H9 (cell line): ENCODE data around the gene CYP24A1. TPM values are rescaled to one million over a fixed set of nuclear protein-coding genes. Genes with fewer than 3 reads are reported as not detected.

ENCODE experiments used
- DNase-seq: peaks from one replicate; pipeline ENCODE4 v3.0.0-alpha.2; 2017
- H2AFZ ChIP-seq: one replicate; pipeline ENCODE4 v1.6.1; 2013; ENCODE audit warnings: mild to moderate bottlenecking, low read length, control low read depth, moderate library complexity
- H2AK5ac ChIP-seq: 2 replicates; pipeline ENCODE4 v1.6.1; 2013; ENCODE audit warnings: low read length, control low read depth, mixed read lengths; ENCODE audit not compliant: insufficient read length
- H2BK120ac ChIP-seq: one replicate; pipeline ENCODE4 v1.6.1; 2013; ENCODE audit warnings: low read depth, mild to moderate bottlenecking, low read length, control low read depth, inconsistent platforms; ENCODE audit not compliant: poor library complexity, severe bottlenecking
- H2BK12ac ChIP-seq: 2 replicates; pipeline ENCODE4 v1.6.1; 2013; ENCODE audit warnings: low read length, control low read depth, mixed read lengths, low read depth; ENCODE audit not compliant: insufficient read length
- H2BK15ac ChIP-seq: 2 replicates; pipeline ENCODE4 v1.6.1; 2013; ENCODE audit warnings: low read depth, low read length, control low read depth
- H2BK20ac ChIP-seq: one replicate; pipeline ENCODE4 v1.6.1; 2013; ENCODE audit warnings: low read depth, mild to moderate bottlenecking, low read length, control low read depth, inconsistent platforms; ENCODE audit not compliant: poor library complexity, severe bottlenecking
- H2BK5ac ChIP-seq: 2 replicates; pipeline ENCODE4 v1.6.1; 2013; ENCODE audit warnings: low read length, control low read depth, mixed read lengths; ENCODE audit not compliant: insufficient read length
- H3K14ac ChIP-seq: 2 replicates; pipeline ENCODE4 v1.6.1; 2013; ENCODE audit warnings: low read length, control low read depth; ENCODE audit not compliant: insufficient read depth
- H3K18ac ChIP-seq: 2 replicates; pipeline ENCODE4 v1.6.1; 2013; ENCODE audit warnings: low read depth, mild to moderate bottlenecking, mixed read lengths, low read length, control low read depth; ENCODE audit not compliant: insufficient read length
- H3K23ac ChIP-seq: 2 replicates; pipeline ENCODE4 v1.6.1; 2013; ENCODE audit warnings: low read length, control low read depth, mixed read lengths, low read depth; ENCODE audit not compliant: insufficient read length
- H3K23me2 ChIP-seq: 2 replicates; pipeline ENCODE4 v1.6.1; 2013; ENCODE audit warnings: low read depth, mild to moderate bottlenecking, mixed read lengths, low read length, control low read depth; ENCODE audit not compliant: insufficient read length, poor library complexity, severe bottlenecking
- H3K27ac ChIP-seq: 2 replicates; pipeline ENCODE4 v1.5.1; 2013; ENCODE audit warnings: low read length, control low read depth, mixed read lengths, low read depth; ENCODE audit not compliant: insufficient read length
- H3K27me3 ChIP-seq: 2 replicates; pipeline ENCODE4 v1.6.1; 2013; ENCODE audit warnings: low read length, control low read depth, inconsistent platforms; ENCODE audit not compliant: insufficient read depth
- H3K4ac ChIP-seq: 2 replicates; pipeline ENCODE4 v1.6.1; 2013; ENCODE audit warnings: low read depth, mild to moderate bottlenecking, control low read depth, inconsistent platforms, low read length, moderate library complexity
- H3K4me1 ChIP-seq: 2 replicates; pipeline ENCODE4 v1.6.1; 2013; ENCODE audit warnings: low read length, control low read depth, inconsistent platforms; ENCODE audit not compliant: insufficient read depth
- H3K4me2 ChIP-seq: 2 replicates; pipeline ENCODE4 v1.6.1; 2013; ENCODE audit warnings: low read length, control low read depth, mixed read lengths; ENCODE audit not compliant: insufficient read length, insufficient read depth
- H3K56ac ChIP-seq: 2 replicates; pipeline ENCODE4 v1.6.1; 2013; ENCODE audit warnings: low read depth, mild to moderate bottlenecking, mixed read lengths, low read length, control low read depth; ENCODE audit not compliant: insufficient read length
- H3K79me1 ChIP-seq: 2 replicates; pipeline ENCODE4 v1.6.1; 2013; ENCODE audit warnings: low read depth, mild to moderate bottlenecking, moderate library complexity, low read length, control low read depth, inconsistent platforms; ENCODE audit not compliant: insufficient read depth, poor library complexity, severe bottlenecking
- H3K79me2 ChIP-seq: 2 replicates; pipeline ENCODE4 v1.6.1; 2013; ENCODE audit warnings: low read length, control low read depth, inconsistent platforms; ENCODE audit not compliant: insufficient read depth
- H3K9ac ChIP-seq: 2 replicates; pipeline ENCODE4 v1.6.1; 2013; ENCODE audit warnings: low read length, control low read depth, mixed read lengths; ENCODE audit not compliant: insufficient read length; ENCODE audit errors: extremely low read depth
- H3K9me3 ChIP-seq: one replicate; pipeline ENCODE4 v1.6.1; 2013; ENCODE audit warnings: low read depth, low read length, inconsistent platforms; ENCODE audit not compliant: control insufficient read depth
- H3T11ph ChIP-seq: one replicate; pipeline ENCODE4 v1.6.1; 2013; ENCODE audit warnings: mild to moderate bottlenecking, low read length, control low read depth, inconsistent platforms
- H4K20me1 ChIP-seq: one replicate; pipeline ENCODE4 v1.6.1; 2013; ENCODE audit not compliant: control insufficient read depth, insufficient read length, insufficient read depth
- H4K5ac ChIP-seq: 2 replicates; pipeline ENCODE4 v1.6.1; 2013; ENCODE audit warnings: low read depth, mild to moderate bottlenecking, mixed read lengths, low read length, control low read depth; ENCODE audit not compliant: insufficient read length
- H4K8ac ChIP-seq: replicated peaks from 2 replicates; pipeline ENCODE4 v1.6.1; 2013; ENCODE audit warnings: low read length, control low read depth, mixed read lengths, low read depth; ENCODE audit not compliant: insufficient read length
- H4K91ac ChIP-seq: 2 replicates; pipeline ENCODE4 v1.6.1; 2013; ENCODE audit warnings: low read depth, mild to moderate bottlenecking, moderate library complexity, mixed read lengths, low read length, control low read depth; ENCODE audit not compliant: insufficient read length
- H3K27ac Mint-ChIP-seq, 3 experiments: 2 replicates in 2 of 3; 3 replicates in 1 of 3; pipeline ENCODE4 v1.8.0; 2020 to 2021; ENCODE audit warnings: mixed read lengths in 3 of 3, mild to moderate bottlenecking in 1 of 3, moderate library complexity in 1 of 3
- H3K27me3 Mint-ChIP-seq: 2 replicates; pipeline ENCODE4 v1.8.0; 2021; ENCODE audit warnings: low read depth, mild to moderate bottlenecking, moderate library complexity, mixed read lengths
- H3K36me3 Mint-ChIP-seq, 3 experiments: 2 replicates in 2 of 3; 3 replicates in 1 of 3; pipeline ENCODE4 v1.8.0; 2020 to 2021; ENCODE audit warnings: low read depth in 3 of 3, mixed read lengths in 3 of 3; ENCODE audit not compliant: insufficient read depth in 1 of 3
- H3K4me1 Mint-ChIP-seq, 2 experiments: 2 replicates each; pipeline ENCODE4 v1.8.0; 2020; ENCODE audit warnings: mixed read lengths in 2 of 2
- H3K4me3 Mint-ChIP-seq, 2 experiments: 2 replicates in 1 of 2; 3 replicates in 1 of 2; pipeline ENCODE4 v1.8.0; 2020 to 2021; ENCODE audit warnings: mild to moderate bottlenecking in 2 of 2, mixed read lengths in 2 of 2, moderate library complexity in 1 of 2
- H3K9me3 Mint-ChIP-seq, 2 experiments: 2 replicates in 1 of 2; 3 replicates in 1 of 2; pipeline ENCODE4 v1.8.0; 2020; ENCODE audit warnings: mild to moderate bottlenecking in 2 of 2, mixed read lengths in 2 of 2, moderate library complexity in 1 of 2
- WGBS: extraction: QIAGEN DNeasy Blood & Tissue Kit; methylation state at CpG from one replicate; pipeline ENCODE4 v1.1.7; 2013; ENCODE audit warnings: missing lambda C conversion rate, low lambda C conversion rate, mixed read lengths; ENCODE audit not compliant: insufficient read length; ENCODE audit errors: extremely low coverage; 5-methylcytosine and 5-hydroxymethylcytosine counted together
- total RNA-seq: library from RNA; stranded (reverse); gene quantifications from 2 replicates; pipeline ENCODE4 v1.2.1, GENCODE V29; 2021
- TF ChIP-seq, protein P1 (sequence below): fragments of 200-600 bp; sonication (generic); conservative IDR thresholded peaks from 3 replicates; pipeline ENCODE4 v1.8.0; 2021; ENCODE audit warnings: antibody characterized with exemption, mild to moderate bottlenecking

CYP24A1 gene
- total RNA-seq, 1 experiment from 2014 or later = not detected

DNA sequence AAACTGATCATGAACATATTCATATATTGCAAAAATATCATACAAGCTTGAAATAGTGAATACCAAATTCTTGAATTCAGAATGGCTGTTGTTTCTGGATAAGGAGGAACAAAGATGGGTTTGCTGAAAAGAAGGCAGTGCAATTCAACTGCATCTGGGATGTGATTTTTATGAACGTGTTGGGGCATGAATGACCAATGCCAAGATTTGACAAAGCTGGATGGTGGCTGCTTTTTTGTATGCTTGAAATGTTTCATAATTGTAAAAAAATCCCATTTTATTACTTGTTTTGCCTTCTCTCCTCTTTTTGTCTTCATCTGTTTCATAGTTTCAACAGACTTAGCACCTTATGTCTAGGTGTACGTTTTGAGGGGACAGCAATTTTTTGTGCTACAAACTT lies 66.6 kb downstream of the CYP24A1 start:
- Histone ChIP-seq H2BK15ac (no peak overlapping the region), H4K20me1 (no peaks in the 10 kb centered on the region), H4K5ac (no peak overlapping the region), H3K4ac (no peak overlapping the region), H2AK5ac (no peak overlapping the region), H3K23me2 (no peaks in the 10 kb centered on the region), H3K79me2 (no peaks in the 10 kb centered on the region), H3K27me3 (no peaks in the 10 kb centered on the region), H3K23ac (no peak overlapping the region), H3K4me1 (no peaks in the 10 kb centered on the region; the same call in 1 of the 2 replicates), H3K9me3 (no peaks in the 10 kb centered on the region), H3K4me2 (no peak overlapping the region), H4K91ac (no peak overlapping the region), H4K8ac (no peak overlapping the region), H2AFZ (no peak overlapping the region), H2BK20ac (no peak overlapping the region), H2BK5ac (no peak overlapping the region), H2BK120ac (no peak overlapping the region), H3K18ac (no peak overlapping the region), H3K9ac (no peak overlapping the region), H3K56ac (no peak overlapping the region), H3K79me1 (no peaks in the 10 kb centered on the region), H3T11ph (no peak overlapping the region), H2BK12ac (no peak overlapping the region), H3K14ac (no peak overlapping the region), H3K27ac (no peak overlapping the region)
- Mint-ChIP-seq H3K4me3 (no peak overlapping the region), H3K36me3 (no peaks in the 10 kb centered on the region), H3K27me3 (no peaks in the 10 kb centered on the region; the same call in 1 of the 2 replicates), H3K27ac (no peak overlapping the region), H3K4me1 (peaks cover 3 to 5% of the 10 kb centered on the region in 2 experiments; a peak in 2 of 4 replicates), H3K9me3 (no peaks in the 10 kb centered on the region)
- no peak for DNase-seq
- TF ChIP-seq, protein P1, sequence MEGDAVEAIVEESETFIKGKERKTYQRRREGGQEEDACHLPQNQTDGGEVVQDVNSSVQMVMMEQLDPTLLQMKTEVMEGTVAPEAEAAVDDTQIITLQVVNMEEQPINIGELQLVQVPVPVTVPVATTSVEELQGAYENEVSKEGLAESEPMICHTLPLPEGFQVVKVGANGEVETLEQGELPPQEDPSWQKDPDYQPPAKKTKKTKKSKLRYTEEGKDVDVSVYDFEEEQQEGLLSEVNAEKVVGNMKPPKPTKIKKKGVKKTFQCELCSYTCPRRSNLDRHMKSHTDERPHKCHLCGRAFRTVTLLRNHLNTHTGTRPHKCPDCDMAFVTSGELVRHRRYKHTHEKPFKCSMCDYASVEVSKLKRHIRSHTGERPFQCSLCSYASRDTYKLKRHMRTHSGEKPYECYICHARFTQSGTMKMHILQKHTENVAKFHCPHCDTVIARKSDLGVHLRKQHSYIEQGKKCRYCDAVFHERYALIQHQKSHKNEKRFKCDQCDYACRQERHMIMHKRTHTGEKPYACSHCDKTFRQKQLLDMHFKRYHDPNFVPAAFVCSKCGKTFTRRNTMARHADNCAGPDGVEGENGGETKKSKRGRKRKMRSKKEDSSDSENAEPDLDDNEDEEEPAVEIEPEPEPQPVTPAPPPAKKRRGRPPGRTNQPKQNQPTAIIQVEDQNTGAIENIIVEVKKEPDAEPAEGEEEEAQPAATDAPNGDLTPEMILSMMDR = no peak
- no CpG with 5 or more reads among the region's 2 CpGs for WGBS
